ENCODE measurements around the gene TEDC1.

TEDC1 gene

GRCh38 chr14:105483300-105484068 lies 7.6 kb upstream of the TEDC1 start:
- TF ChIP-seq CTCF (IDR thresholded peaks at IDR 0.05; ENCODE audit: insufficient read depth, low read length, missing control alignments), result no peak
- CTCF ChIA-PET, result interaction anchor here (0.7 to 3.1 kb wide), 3 partner anchors 11 to 113 kb away, joined by 3 to 19 read pairs (median 3); no protein-coding TSS in a partner anchor
- H3K4me3 ChIP-seq (ENCODE audit: low read depth, low read length), result no peak overlapping the region
- DNase-seq (ENCODE audit: low read depth, low spot score), result no peak
- POLR2A ChIA-PET, result no interaction called here

GRCh38 chr14:105484069-105484996 lies 6.7 kb upstream of the TEDC1 start:
- CTCF ChIA-PET, result interaction anchor here (0.7 to 1.2 kb wide), 2 partner anchors 12 to 36 kb away, joined by 3 read pairs; no protein-coding TSS in a partner anchor
- no peak for TF ChIP-seq CTCF (IDR thresholded peaks at IDR 0.05; ENCODE audit: insufficient read depth, low read length, missing control alignments)
- H3K4me3 ChIP-seq (ENCODE audit: low read depth, low read length), result no peak overlapping the region
- no peak for DNase-seq (ENCODE audit: low read depth, low spot score)
- POLR2A ChIA-PET, result no interaction called here

- ChIA-PET POLR2A (no interaction called here), CTCF (no interaction called here)
- no peak for DNase-seq (ENCODE audit: low read depth, low spot score)
- no peak overlapping the region for H3K4me3 ChIP-seq (ENCODE audit: low read depth, low read length)
- no peak for TF ChIP-seq CTCF (IDR thresholded peaks at IDR 0.05; ENCODE audit: insufficient read depth, low read length, missing control alignments)
These were observed 6.1 kb upstream of the TEDC1 start for GRCh38 chr14:105484997-105485393.

GRCh38 chr14:105485739-105486162 lies 5.3 kb upstream of the TEDC1 start:
- POLR2A ChIA-PET, result no interaction called here
- H3K4me3 ChIP-seq (ENCODE audit: low read depth, low read length), result no peak overlapping the region
- CTCF ChIA-PET, result interaction anchor here (0.6 to 1.5 kb wide), 4 partner anchors 9 to 123 kb away, joined by 3 to 4 read pairs (median 3); no protein-coding TSS in a partner anchor
- peak; percentile 44 for TF ChIP-seq CTCF (IDR thresholded peaks at IDR 0.05; ENCODE audit: insufficient read depth, low read length, missing control alignments)
- no peak for DNase-seq (ENCODE audit: low read depth, low spot score)

- POLR2A ChIA-PET, result no interaction called here
- CTCF ChIA-PET, result interaction anchor here (0.6 to 1.5 kb wide), 5 partner anchors 9 to 123 kb away, joined by 3 to 4 read pairs (median 3); no protein-coding TSS in a partner anchor
- TF ChIP-seq CTCF (IDR thresholded peaks at IDR 0.05; ENCODE audit: insufficient read depth, low read length, missing control alignments), result no peak
- no peak for DNase-seq (ENCODE audit: low read depth, low spot score)
- peak within 1 kb of the TSS; percentile 20 for H3K4me3 ChIP-seq (ENCODE audit: low read depth, low read length)
These were observed 4.7 kb upstream of the TEDC1 start, which contains the start of gene CRIP1 for GRCh38 chr14:105486163-105486973. CRIP1 (plus strand) TSS chr14:105486886; CDS start chr14:105487260, 374 bp downstream.
